GM21723 (cell line): Measurements from ENCODE around the gene LPP.

Source experiments
- ATAC-seq: cut with Tn5 transposase; IDR thresholded peaks from one replicate; pipeline ENCODE4 v1.9.1; 2021; ENCODE audit warnings: mild to moderate bottlenecking, moderate library complexity; ENCODE audit not compliant: unreplicated experiment

LPP gene

DNA sequence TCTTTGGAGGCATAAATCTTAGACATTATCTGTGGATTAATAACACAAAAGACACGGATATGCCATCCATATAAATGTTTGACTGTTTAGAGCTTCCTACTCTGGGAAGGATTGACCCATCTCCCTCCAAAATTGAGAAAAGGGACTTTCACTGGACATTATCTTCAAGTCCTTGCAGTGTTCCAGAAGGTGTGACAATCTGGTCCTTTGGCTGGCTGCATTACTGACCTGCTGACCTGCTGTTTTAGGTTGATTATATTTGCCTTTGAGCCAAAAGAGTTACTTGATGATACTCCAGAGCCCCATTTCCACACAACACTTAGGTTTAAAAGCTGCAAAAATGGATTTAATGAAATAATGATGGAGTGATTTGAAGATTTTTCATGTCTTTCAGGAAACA lies 504.6 kb downstream of the LPP start:
- ATAC-seq: no peak

DNA sequence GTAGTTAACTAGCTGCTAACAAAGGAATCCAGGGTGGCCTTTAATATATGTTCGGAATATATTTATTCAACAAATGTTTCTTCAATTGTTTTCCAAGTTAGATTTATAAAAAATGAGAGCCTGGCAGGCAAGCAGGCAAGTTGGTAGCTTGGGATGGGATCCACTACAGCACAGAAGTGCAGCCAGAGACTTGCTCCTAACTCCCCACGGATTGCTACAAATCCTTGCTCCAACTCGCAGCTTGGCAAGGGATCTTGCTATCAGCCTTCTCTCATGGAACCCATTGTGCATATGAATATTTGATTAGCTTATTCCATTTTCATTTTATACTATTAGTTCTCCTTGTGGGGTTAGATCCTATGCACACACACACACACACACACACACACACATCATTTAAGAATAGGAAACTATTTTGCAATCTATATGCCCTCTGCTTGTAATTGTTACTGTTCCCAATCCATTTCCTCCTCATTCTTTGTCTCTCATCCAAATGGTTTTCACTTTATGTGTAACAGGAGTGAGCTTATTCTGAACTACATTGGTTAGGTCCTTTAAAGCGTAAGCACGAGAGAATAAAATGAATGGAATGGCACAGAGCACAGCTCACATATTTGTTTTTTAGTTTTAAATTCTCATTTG lies 505.6 kb downstream of the LPP start:
- ATAC-seq: no peak

DNA sequence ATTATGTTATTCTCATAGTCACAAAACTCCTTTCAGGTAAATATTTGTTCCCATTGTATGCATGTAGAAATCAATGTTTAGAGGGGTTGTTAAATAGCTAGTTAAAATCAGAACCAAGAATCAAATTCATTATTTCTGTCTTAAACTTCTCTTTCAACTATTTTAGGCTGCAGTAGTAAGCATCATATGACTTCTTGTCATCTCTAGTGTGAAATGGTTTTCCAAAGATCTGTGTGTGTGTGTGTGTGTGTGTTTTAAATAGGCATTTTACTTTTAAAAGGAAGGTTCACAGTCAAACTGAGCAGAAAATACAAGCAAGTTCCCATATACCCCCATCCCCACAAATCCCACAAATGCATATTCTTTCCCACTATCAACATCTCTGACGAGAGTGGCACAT lies 506.5 kb downstream of the LPP start:
- ATAC-seq: no peak

DNA sequence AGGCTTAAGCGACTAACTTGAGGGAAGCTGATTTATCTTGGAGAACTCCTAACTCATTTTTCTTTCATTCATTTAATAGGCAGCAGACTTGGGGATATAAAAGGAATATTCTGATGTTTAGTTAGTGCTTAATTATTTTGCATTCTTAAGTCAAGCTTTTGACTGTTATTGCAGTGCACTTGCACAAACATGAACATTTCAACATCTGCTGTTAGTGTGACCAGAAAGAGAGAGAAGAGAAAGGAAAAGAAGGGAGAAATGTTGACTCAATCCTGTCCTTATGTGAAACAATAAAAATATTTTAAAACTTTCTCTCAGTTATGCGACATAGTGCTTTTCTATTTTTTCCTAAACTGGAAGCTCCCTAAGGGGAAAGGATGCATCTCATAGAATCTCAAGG lies 507.8 kb downstream of the LPP start:
- no peak for ATAC-seq

DNA sequence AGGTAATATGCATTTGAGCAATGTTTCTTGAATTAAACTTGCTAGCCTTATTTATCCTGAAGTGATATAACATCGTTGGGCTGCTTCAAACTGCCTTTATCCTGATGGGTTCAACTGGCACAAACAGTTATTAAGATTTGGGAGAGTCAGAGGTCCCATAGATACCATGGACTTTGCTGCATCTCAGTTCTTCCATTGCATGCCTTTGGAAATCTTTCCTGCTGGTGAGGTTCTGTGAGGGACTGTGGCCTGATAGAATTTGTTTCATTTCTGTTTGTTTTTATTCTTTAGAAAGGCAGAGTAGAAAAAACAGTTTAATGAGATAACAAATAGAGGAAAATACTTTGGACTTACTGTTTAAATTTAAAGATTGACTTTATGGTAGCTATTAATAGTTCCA lies 508.3 kb downstream of the LPP start:
- ATAC-seq: no peak

DNA sequence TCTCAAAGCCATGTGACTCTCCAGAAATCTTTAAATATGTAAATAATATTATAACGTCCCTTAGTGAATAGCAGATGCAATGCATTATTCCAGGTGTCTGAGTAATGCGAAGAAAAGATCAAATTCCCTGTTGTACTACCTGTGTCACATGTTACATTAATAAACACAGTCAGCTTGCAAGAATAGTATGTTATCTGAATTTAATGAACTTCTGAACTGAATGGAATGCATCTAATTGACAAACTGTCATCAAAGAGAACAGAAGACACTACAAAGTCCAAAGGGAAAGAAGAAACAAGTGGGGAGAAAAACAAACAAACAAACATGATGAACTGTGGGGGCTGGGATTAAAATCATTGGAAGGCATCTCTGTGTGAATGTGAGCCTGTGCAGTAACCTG lies 508.8 kb downstream of the LPP start:
- no peak for ATAC-seq

DNA sequence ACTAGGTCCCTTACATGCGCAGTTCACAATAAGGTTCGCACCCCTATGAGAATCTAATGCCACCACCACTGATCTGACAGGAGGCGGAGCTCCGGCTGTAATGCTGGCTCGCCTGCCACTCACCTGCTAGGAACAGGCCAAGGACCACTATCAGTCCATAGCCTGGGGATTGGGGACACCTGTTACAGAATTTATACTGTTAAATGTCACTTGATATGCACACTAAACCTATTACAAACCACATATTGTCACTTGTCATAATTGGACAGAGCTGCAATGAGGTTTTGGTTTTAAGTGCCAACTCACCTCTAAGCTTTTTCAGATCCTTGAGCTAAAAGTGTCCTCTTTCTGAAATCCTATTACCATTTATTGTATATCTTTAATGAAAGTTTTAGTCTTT lies 509.9 kb downstream of the LPP start:
- no peak for ATAC-seq

DNA sequence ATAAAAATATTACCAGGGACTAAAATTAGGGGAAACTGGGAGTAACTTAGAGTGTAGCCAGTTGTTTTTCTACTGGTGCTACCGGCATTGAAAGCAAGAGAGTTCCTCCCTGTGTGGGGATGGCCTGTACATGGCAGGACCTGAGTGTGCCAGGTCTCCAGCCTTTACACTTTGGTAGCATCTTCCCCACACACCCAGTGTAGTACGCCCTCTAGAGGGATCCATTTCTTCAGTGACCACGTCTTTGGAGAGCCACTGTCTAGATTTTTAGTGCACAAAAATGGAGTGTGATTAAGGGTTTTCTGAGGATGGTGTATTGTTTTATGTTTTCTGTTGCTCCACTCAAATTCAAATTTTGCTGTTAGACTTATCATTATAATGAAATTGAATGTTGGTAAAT lies 510.8 kb downstream of the LPP start:
- no peak for ATAC-seq

DNA sequence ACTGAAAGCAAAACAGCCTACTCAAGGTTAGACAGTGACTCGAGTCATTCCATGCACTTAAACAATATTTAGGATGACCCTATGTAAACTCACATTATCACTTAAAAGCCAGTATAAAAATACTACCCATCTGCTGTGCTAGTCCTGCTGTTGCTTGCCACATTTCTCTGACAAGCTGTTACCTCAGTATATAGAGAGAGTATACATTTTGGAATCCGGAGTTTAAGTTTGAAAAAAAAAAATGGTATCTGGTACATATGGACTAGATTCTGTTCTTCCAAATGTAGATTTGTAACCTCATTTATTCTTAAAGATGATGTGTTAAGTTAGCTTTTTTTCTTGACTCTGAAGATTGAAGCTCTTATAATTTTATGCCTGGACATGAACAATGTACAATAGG lies 514.0 kb downstream of the LPP start:
- ATAC-seq: no peak

DNA sequence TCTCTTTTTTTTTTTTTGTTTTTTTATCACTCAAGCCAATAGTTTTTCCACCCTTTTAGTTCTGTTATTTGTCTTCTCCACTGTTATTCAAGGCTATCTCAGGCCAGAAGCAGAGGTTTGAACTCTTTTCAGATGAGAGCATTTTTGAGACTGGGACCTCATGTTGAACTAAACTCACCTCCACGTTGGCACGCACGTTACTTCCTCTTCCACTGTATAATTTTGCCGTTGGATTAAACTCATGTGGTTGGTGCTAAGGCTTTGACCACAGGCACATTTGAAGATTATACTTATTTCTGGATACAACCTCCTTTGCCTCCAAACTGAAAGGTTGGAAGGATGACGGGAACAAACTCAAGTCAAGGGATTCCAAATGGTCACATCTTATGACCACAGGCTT lies 516.5 kb downstream of the LPP start:
- no peak for ATAC-seq

DNA sequence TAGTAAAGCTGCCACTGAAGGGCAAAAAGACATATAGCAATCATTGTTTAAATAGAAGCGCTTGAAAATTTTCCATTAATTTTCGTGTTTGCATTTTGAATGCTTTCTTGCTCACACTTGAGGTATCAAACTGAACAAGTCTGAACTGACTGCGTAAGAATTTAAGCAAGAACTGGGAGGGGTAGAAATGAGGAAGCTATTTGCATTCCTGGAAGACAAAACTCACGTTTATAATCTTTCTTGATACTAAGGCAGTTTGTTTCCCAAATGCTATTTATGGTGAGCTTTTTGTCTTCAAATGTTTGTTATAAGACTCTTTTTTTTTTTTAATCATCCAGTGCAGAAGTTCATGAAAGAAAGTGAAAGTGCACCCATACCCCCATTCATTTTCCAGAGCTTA lies 518.0 kb downstream of the LPP start:
- ATAC-seq: no peak

DNA sequence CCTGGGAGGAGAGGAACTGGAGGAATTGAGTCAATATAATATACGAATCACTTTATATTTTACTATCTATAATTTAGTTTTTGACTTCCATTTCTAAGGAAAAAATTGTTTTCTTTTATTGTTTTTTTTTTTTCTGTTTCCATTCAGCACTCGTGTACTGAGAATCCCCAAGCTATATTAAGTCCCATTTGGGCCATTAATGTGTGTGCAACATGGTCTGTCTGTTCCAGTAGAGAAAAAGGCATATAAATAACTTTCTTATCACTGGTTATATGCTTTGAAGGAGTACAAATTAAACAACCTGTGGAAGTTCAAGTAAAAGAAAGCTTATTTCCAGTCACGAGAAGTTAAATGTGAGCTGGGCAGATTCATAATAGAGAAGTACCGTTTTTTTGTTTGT lies 518.9 kb downstream of the LPP start:
- no peak for ATAC-seq

DNA sequence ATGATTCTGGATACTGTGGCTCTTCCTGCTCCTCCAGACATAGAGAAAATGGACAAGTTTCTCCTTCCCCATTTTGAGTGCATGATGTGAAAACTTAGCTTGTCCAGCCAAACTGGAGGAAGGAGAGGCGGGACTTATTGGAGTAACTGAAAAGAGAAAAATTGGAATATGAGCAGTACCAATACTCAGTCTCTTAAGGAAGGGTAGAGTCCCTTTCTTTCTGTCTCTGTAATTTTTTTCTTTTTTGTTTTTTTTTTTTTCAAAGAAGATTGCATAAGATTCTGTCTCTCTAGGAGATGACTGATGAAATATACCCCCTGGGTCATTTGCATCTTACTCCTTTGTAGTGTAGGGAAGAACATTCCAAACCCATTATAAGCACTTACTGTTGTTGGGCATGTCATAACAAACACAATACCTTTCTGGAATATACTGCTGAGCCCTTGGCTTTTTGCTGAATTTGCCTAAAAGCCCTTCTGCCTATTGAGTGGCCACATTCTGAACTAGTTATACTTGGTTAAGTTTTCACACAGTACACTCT lies 519.8 kb downstream of the LPP start:
- no peak for ATAC-seq

DNA sequence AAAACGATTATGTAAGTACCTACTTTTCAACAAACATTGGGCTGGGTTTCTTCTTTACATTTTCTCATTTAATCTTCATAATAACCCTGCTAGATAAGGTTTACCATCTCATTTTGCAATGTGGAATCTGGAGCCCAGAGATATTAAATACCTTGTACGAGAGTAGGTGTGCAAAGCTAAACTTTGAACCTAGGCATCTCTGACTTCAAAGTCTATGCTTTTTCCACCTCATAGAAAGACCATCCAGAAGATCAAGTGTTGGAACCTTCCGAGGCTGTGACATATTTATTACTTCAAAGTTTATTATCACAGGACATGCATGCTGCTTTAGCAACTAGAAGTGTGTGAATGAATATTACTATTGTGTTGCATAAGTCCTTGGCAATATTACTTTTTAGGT lies 520.6 kb downstream of the LPP start:
- ATAC-seq: no peak

DNA sequence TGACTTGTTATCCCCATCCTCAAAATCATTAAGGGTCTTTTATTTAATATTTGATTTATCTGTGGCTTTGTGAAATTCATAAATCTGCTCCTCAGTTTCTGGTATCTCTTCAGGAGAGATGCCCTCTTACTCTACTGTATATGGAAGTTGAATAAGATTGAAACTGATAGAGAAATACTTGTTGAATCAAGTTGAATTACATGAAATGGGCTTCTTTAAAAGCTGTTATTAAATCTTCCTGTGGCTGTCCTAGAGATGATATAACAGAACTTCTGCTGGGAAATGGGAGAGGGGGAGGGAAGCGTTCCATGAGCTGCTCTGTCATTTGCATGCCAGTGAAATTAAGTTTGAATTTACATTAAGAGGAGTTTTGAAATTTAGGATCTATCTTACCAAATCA lies 523.4 kb downstream of the LPP start:
- no peak for ATAC-seq

DNA sequence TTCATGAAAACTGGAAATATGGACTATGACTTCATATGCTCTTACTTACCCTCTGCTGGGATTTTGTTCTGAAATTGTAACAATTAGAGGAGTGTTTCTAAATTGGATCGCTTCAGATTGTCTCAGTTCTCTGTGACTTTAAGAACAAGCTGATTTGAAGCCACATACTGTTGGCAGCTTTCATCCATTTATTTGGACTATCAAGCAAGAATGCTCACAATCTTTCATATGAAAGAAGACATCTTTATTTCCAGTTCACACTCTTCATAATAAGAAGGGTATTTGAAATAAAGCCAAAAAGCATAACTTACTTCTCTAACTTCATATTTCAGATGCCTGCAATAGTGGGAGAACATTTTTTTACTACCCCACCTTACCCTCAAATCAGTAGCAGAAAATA lies 526.2 kb downstream of the LPP start:
- no peak for ATAC-seq

DNA sequence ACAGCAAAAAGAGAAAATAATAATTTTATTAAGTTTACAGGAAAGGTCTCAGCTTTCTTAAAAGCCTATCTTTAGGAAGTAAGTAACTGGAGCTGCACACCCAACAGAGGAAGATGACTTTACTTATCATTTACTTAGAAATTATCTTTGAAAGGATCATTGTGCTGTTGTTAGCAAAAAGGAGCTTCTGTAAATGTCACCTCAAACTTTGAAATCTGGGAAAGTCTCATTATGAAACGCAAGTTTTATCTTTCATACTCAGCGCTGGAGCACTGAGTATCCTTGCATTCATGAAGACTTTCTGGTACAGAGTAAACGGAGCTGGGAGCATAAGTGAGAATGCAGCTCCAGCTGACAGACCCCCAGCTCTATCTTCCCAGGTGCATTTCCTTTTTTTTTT lies 526.6 kb downstream of the LPP start:
- ATAC-seq: no peak

DNA sequence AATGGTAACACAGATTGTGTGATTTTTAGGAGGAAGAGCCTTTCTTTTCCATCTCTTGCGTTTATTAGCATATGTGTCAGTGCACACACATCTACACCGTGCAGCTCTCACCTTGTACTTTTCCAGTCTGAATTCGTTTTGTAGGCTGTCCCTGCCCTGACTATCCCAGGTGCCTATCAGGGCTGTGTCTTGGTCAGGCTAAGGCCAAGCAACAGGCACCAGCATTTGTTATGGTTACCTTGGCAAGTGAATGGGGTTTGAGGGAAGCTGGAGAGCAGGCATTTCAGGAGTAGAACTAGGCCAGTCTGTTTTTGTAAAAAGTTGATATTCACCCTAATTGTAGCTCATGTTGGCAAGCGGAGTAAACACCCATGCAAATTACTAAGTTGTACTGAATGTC lies 528.4 kb downstream of the LPP start:
- ATAC-seq: no peak

DNA sequence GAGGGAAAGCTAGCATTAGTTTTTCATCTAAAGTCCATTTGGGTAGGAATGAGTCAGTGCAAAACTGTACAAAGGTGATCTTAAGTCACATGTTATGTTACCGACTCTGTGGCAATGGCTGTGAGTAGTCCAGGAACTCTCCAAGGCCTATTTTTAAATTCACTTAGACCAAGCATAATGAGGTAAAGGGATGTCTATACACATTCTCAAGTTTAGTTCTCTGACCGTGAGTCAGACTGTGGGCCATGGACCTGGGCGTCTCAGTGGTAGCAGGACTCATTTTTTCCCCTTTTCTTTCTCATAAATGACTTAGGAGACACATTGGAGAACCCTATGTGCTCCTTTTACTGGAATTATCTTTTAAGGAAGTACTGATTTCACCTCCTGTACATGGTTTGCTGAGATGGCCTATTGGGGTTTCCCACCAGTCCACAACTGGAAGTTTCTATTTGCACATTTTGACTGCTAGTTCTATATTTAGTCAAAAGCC lies 529.1 kb downstream of the LPP start:
- ATAC-seq: no peak

DNA sequence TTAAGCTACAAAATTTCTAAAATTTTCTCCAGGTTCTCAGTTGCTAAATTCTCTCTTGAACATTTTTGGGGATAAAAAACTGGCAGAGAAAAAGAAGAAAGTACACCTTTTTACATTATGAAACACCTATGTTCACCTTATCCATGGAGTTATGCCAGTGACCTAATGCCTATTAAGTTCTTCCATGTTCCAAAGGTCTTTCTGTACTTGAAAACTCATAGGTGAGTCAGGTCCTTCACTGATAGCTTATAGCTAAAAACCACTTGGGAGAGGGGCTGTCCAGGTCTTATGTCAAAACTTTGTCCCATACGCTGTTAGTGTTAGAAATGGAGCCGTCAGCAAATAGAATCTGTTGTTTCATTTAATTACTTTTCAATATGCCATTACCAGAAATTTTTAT lies 530.3 kb downstream of the LPP start:
- no peak for ATAC-seq

DNA sequence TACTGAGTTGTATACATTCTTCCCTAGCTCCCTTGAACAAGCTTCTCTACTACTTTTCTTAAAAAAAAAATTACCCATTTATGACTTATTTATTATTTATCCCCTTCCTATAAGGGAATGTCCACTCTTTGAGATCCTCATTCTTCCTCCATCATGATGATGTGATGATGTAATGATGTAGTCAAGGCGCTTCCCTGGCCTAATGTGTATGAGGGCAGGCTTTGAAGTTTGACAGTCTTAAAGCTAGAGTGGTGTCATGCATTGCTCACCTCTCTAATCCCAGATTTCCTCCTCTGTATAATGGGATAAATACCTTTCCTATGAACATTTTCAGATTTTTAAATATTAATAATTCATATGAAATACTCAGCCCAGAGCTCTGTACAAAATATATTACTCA lies 531.8 kb downstream of the LPP start:
- ATAC-seq: no peak

DNA sequence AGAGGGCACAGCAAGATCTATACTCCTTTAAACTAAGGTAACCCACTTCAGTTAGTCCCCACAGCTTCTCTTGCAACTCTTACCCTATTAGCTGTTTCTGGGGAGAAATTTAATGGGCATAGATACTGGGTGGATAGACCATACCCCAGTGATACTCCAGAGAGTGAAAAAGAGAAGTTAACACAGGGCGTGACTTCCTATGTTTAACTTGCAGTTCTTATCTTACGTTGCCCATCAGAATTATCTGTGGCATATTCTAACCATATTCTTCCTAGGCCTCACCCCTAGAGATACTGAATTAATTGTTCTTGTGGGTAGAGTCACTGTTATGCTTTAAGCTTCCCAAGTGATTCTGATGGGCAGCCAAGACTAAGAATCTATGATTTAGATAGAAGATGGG lies 532.4 kb downstream of the LPP start:
- no peak for ATAC-seq

DNA sequence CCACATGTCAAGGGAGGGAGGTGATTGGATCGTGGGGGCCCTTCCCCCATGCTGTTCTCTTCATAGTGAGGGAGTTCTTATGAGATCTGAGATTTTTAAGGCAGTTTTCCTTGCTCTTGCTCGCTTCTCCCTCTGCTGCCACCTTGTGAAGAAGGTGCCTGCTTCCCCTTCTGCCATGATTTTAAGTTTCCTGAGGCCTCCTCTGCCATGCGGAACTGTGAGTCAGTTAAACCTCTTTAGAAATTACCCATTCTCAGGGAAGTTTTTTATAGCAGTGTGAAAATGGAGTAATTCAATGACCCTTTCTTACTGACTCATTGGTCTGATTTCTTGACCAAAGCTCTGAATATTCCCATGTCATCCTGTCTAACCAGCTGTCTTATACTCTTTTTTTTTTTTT lies 533.4 kb downstream of the LPP start:
- ATAC-seq: no peak
